ENCODE data around the gene CRIM1. TPM values are rescaled to one million over a fixed set of nuclear protein-coding genes. Genes with fewer than 3 reads are reported as not detected.
A peak's percentile ranks its signal among the peaks of the same experiment; 100 is the strongest.

CRIM1 gene
- total RNA-seq, 2 donors from 2014 or later: 217 to 465 TPM

GRCh38 chr2:36441065-36441625 lies 85.6 kb downstream of the CRIM1 start:
- no peak for TF ChIP-seq CTCF (IDR thresholded peaks at IDR 0.05)
- Histone ChIP-seq H3K9me3 (no peaks in the 10 kb centered on the region), H3K27me3 (replicated peaks; ENCODE audit: insufficient read depth) (no peaks in the 10 kb centered on the region), H3K27ac (peak overlapping the region; percentile 74 to 87), H3K4me1 (ENCODE audit: control insufficient read depth in 1 of 2, low read depth in 2 of 2) (peaks cover 31 to 80% of the 10 kb centered on the region in 2 donors), H3K4me3 (peak overlapping the region; percentile 32), H3K36me3 (peaks cover 12% of the 10 kb centered on the region)
- no peak for DNase-seq (ENCODE audit: low spot score)
- no peak for ATAC-seq (ENCODE audit: insufficient number of reproducible peaks, low FRiP score, low read depth)

- Histone ChIP-seq H3K4me1 (ENCODE audit: control insufficient read depth in 1 of 2, low read depth in 2 of 2) (peaks cover 32 to 84% of the 10 kb centered on the region in 2 donors), H3K4me3 (peak overlapping the region; percentile 32), H3K36me3 (peaks cover 12% of the 10 kb centered on the region), H3K27ac (peak overlapping the region; percentile 74 to 87), H3K9me3 (no peaks in the 10 kb centered on the region), H3K27me3 (replicated peaks; ENCODE audit: insufficient read depth) (no peaks in the 10 kb centered on the region)
- ATAC-seq (ENCODE audit: insufficient number of reproducible peaks, low FRiP score, low read depth) (no peak), DNase-seq (ENCODE audit: low spot score) (no peak)
- no peak for TF ChIP-seq CTCF (IDR thresholded peaks at IDR 0.05)
These were observed 86.2 kb downstream of the CRIM1 start for GRCh38 chr2:36441816-36442215.

GRCh38 chr2:36444216-36444936 lies 88.8 kb downstream of the CRIM1 start:
- no peaks in the 10 kb centered on the region for H3K27me3 ChIP-seq (replicated peaks; ENCODE audit: insufficient read depth)
- no peak for TF ChIP-seq CTCF (IDR thresholded peaks at IDR 0.05)
- ATAC-seq (ENCODE audit: insufficient number of reproducible peaks, low FRiP score, low read depth) (no peak), DNase-seq (ENCODE audit: low spot score) (no peak)
- no peaks in the 10 kb centered on the region for H3K9me3 ChIP-seq
- no peak overlapping the region for H3K4me3 ChIP-seq
- peaks cover 45 to 97% of the 10 kb centered on the region in 2 donors for H3K4me1 ChIP-seq (ENCODE audit: control insufficient read depth in 1 of 2, low read depth in 2 of 2)
- peaks cover 12% of the 10 kb centered on the region for H3K36me3 ChIP-seq
- peak overlapping the region; percentile 12 to 87 for H3K27ac ChIP-seq

GRCh38 chr2:36445185-36445866 lies 89.7 kb downstream of the CRIM1 start:
- Histone ChIP-seq H3K27me3 (replicated peaks; ENCODE audit: insufficient read depth) (no peaks in the 10 kb centered on the region), H3K9me3 (no peaks in the 10 kb centered on the region), H3K36me3 (peaks cover 12% of the 10 kb centered on the region), H3K4me1 (ENCODE audit: control insufficient read depth in 1 of 2, low read depth in 2 of 2) (peaks cover 50 to 97% of the 10 kb centered on the region in 2 donors), H3K27ac (peak overlapping the region; percentile 12 to 87), H3K4me3 (no peak overlapping the region)
- TF ChIP-seq CTCF (IDR thresholded peaks at IDR 0.05): no peak
- DNase-seq (ENCODE audit: low spot score) (no peak), ATAC-seq (ENCODE audit: insufficient number of reproducible peaks, low FRiP score, low read depth) (no peak)

GRCh38 chr2:36446294-36446693 lies 90.7 kb downstream of the CRIM1 start:
- Histone ChIP-seq H3K27me3 (replicated peaks; ENCODE audit: insufficient read depth) (no peaks in the 10 kb centered on the region), H3K9me3 (no peaks in the 10 kb centered on the region), H3K36me3 (peaks cover 12% of the 10 kb centered on the region), H3K4me1 (ENCODE audit: control insufficient read depth in 1 of 2, low read depth in 2 of 2) (peaks cover 48 to 97% of the 10 kb centered on the region in 2 donors), H3K4me3 (no peak overlapping the region), H3K27ac (peak overlapping the region; percentile 83 to 87)
- TF ChIP-seq CTCF (IDR thresholded peaks at IDR 0.05): no peak
- DNase-seq (ENCODE audit: low spot score) (no peak), ATAC-seq (ENCODE audit: insufficient number of reproducible peaks, low FRiP score, low read depth) (no peak)

All from thoracic aorta (tissue), 2 donors.